ENCODE measurements around the gene GTF2A2.

The GTF2A2 gene

GRCh38 chr15:59596640-59597039, 60.7 kb downstream of the GTF2A2 start:
- no peak for DNase-seq

GRCh38 chr15:59595434-59595915, 61.8 kb downstream of the GTF2A2 start:
- DNase-seq, result no peak

- DNase-seq, result no peak
Measured at GRCh38 chr15:59594991-59595390, 62.3 kb downstream of the GTF2A2 start.

GRCh38 chr15:59594493-59594942, 62.8 kb downstream of the GTF2A2 start:
- DNase-seq, result no peak

GRCh38 chr15:59591356-59591755, 66.0 kb downstream of the GTF2A2 start:
- no peak for DNase-seq

GRCh38 chr15:59590027-59590426, 67.3 kb downstream of the GTF2A2 start:
- DNase-seq, result no peak
